MM.1S (cell line): ENCODE results near the gene KDM4C.

Source experiments
- EZH2 ChIP-seq: fragments of 300-600 bp; sonication (generic); optimal IDR thresholded peaks from 2 replicates; pipeline ENCODE3; 2017; ENCODE audit warnings: low read depth, mild to moderate bottlenecking, antibody characterized with exemption, low read length, mixed read lengths
- TF ChIP-seq, protein P1 (sequence below): fragments of 300-600 bp; sonication (generic); IDR thresholded peaks from 2 replicates; pipeline ENCODE4 v1.5.1; 2016; ENCODE audit warnings: antibody characterized with exemption, low read length, mixed read lengths

DNA sequence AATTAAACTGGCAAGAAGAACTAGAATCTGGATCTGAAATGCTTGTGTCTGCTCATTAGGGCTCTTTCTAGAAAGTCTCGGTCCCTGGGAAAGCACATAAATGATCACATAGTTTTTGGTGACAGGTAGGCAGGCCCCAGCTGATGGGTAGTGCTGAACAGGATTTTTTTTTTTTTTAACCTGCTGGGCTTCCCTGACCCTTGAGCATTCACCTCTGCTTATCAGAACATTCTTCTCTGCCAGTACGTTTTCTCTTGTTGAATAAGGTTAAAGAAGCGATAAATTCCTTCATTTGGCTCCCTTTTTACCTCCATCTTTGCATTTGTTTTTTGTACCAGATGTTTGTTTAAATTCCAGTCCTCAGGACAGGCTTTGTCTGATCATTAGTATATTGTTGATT lies 8.8 kb downstream of the KDM4C start:
- no peak for TF ChIP-seq EZH2
- TF ChIP-seq, protein P1, sequence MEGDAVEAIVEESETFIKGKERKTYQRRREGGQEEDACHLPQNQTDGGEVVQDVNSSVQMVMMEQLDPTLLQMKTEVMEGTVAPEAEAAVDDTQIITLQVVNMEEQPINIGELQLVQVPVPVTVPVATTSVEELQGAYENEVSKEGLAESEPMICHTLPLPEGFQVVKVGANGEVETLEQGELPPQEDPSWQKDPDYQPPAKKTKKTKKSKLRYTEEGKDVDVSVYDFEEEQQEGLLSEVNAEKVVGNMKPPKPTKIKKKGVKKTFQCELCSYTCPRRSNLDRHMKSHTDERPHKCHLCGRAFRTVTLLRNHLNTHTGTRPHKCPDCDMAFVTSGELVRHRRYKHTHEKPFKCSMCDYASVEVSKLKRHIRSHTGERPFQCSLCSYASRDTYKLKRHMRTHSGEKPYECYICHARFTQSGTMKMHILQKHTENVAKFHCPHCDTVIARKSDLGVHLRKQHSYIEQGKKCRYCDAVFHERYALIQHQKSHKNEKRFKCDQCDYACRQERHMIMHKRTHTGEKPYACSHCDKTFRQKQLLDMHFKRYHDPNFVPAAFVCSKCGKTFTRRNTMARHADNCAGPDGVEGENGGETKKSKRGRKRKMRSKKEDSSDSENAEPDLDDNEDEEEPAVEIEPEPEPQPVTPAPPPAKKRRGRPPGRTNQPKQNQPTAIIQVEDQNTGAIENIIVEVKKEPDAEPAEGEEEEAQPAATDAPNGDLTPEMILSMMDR = no peak
